H1 (cell line): ENCODE results near the gene CELF4. TPM values are rescaled to one million over a fixed set of nuclear protein-coding genes. Genes with fewer than 3 reads are reported as not detected.

Source experiments
- RFX5 ChIP-seq: IDR thresholded peaks from 2 replicates; pipeline ENCODE4 v1.6.1; 2011; ENCODE audit warnings: low read depth, low read length, improper control_type of control experiment, borderline replicate concordance
- TEAD4 ChIP-seq: IDR thresholded peaks from 2 replicates; pipeline ENCODE4 v1.6.1; 2012; ENCODE audit warnings: low read depth, low read length, inconsistent platforms, mixed read lengths
- polyA plus RNA-seq, 7 experiments: library from polyadenylated mRNA; depleted of rRNA in 3 of 7; stranded (reverse) in 5 of 7; unstranded in 2 of 7; fragments of >200 nt in 5 of 7; fragments of 200-250 nt in 2 of 7; gene quantifications; 1 replicate in 5 of 7; 2 replicates in 1 of 7; 4 replicates in 1 of 7; pipeline versions ENCODE4 v1.2.1 to v1.2.3, GENCODE V29; 2011 to 2013; ENCODE audit warnings: missing spikeins in 2 of 7, mixed read lengths in 2 of 7
- total RNA-seq: library from RNA; stranded (reverse); fragmentation: NEBNext Ultra II Directional; extraction: Animal tissue kit (Norgen Biotek cat#: 25700); gene quantifications from 2 replicates; pipeline ENCODE4 v1.2.1, GENCODE V29; 2021

The CELF4 gene
- total and polyA plus RNA-seq, 2 of the 8 experiments (the other 6 are each of a cell fraction or from before 2014, with no cell fraction given) = 1.6 to 3.4 TPM

DNA sequence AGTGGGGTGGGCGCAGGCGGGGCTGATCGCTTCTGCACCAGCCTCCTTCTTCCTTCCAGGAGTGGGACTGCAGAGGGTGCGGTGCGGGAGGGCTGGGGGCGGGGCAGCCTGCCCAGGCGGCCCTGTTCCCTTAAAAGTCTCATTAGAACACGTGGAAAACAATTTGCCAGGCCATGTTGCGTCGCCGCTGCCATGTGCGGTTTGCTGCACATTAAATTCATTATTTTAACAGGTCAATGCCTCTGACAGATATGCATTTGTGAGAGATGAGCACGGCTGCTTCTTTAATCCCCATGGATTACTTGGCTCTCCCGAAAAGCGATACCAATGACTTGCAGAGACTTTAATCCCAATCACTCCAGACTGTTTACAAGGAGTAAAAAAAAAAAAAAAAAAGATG, 139.0 kb downstream of the CELF4 start (continued):
- TF ChIP-seq RFX5 (no peak), TEAD4 (no peak)
